GM04503 (cell line): Measurements from ENCODE around the gene RAB40B.

Experiments
- DNase-seq: peaks from one replicate; pipeline ENCODE4 v3.0.0-alpha.2; 2012; ENCODE audit warnings: low read depth

RAB40B gene

GRCh38 chr17:82692268-82692667 lies 6.2 kb downstream of the RAB40B start:
- no peak for DNase-seq

DNA sequence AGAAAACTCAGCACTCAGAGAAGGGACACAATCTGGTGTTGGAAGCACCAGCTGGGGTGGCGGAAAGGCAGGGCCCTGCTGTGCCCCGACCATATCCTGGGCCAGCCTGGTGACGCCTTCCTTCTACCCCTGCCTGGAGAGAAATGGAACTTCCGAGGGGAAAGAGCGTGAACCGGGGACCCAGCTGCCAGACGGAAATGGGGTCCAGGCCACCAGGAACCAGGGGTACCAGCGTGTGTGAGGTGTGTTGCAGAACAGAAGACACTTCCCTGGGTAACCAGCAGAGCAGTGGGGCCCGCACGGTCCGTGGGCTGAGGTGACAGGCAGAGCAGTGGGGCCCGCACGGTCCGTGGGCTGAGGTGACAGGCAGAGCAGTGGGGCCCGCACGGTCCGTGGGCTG lies 6.8 kb downstream of the RAB40B start:
- no peak for DNase-seq

GRCh38 chr17:82690786-82691489 lies 7.6 kb downstream of the RAB40B start:
- no peak for DNase-seq

DNA sequence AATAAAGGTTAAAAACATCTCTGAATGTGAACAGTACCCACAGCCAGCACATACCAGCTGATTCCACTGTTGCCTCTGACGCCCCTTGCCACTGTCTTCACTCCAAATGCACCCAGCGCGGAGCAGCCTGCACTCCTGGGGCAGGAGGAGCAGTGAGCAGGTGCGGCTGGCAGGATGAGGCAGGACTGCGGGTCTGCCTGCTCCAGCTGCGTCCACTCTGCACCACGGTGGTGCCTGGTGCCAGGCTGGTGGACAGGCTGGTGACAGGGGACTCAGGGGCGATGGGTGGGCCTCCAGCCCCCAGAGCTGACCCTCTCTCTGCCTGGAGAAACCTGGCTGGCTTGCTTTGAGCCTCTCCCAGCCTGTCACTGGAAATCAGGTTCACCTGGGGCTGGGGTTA lies 9.4 kb downstream of the RAB40B start:
- no peak for DNase-seq

DNA sequence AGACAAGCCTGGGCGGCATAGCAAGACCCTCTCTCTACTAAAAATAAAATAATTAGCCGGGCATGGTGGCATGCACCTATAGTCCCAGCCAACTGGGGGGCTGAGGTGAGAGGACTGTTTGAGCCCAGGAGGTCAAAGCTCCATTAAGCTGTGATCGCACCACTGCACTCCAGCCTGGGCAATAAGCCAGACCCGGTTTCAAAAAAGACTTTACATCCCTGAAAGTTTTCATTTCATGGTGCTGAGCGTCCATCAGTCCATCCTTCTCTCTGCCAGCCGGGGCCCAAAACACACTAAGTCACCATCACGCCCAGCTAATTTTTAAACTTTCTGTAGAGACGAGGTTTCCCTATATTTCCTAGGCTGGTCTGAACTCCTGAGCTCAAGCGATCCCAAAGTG lies 10.6 kb downstream of the RAB40B start:
- DNase-seq = no peak

DNA sequence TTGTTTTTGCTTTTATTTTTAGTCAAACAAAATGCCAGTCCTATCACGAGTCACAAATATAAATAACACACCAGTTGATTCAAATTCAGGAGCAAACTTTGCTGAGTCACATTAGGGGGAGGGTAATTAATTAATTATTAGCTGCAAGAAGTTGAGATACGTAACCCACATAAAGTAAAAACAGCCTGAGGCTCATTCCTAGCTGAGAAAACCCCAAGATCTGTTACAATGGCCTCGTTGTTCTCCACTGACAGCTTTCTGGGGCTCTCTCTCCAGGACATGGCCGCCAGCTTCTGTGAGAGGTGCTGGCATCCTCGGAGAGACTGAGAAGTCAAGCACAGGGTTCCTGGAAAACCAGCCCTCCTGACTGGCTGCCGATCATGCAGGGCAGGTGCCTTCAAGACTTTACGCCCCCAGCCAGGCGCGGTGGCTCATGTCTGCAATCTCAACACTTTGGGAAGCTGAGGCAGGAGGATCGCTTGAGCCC lies 11.1 kb downstream of the RAB40B start:
- DNase-seq = no peak

DNA sequence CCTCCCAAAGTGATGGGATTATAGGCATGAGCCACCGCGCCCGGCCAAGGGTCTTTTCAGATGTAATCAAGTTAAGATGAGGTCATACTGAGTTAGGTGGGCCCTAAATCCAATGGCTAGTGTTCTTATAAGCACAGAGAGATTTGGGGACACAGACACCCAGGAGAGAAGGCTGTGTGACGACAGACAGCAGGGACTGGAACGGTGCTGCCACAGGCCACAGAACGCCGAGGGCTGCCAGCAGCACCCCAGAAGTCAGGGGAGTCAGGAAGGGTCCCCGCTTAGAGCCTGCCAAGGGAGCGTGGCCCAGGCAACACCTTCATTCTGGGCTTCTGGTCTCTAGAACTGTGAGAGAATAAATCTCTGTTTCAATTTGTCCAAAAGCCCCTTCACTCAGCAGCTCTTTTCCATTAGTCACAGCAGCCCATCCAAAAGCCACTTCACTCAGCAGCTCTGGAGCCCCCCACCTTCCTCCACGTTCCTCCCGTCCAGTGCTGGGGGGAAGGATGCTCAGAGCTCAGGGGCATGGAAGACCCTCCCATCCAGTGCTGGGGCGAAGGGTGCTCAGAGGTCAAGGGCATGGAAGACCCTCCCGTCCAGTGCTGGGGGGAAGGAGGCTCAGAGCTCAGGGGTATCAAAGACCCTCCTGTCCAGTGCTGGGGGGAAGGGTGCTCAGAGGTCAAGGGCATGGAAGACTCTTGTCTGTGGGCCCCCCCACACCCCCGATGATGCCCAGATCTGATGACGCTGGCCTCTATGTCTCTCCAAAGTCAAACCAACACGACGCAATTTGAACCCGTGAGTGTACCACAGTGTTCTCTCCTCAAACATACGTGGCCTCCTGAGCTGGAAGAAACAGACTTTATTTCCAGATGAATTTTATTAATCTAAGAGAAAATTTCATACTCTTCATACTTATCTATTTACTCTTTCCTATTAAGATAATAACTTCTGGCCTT lies 11.9 kb downstream of the RAB40B start:
- no peak for DNase-seq

- DNase-seq = no peak
These were observed 13.2 kb downstream of the RAB40B start for GRCh38 chr17:82685291-82685690.

GRCh38 chr17:82684228-82684841 lies 14.2 kb downstream of the RAB40B start:
- no peak for DNase-seq

DNA sequence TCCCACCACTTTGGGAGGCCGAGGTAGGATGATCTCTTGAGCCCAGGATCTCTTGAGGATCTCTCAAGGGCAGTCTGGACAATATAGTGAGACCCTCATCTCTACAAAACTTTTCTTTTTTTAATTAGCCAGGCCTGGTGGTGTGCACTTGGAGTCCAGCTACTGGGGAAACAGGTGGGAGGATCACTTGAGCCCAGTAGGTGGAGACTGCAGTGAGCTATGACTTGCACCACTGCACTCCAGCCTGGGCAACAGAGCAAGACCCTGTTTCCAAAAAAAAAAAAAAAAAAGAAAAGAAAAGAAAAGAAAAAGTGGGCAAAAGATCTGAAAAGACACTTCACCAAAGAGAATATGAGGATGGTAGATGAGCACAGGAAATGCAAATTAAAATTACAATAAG lies 15.0 kb downstream of the RAB40B start:
- no peak for DNase-seq

DNA sequence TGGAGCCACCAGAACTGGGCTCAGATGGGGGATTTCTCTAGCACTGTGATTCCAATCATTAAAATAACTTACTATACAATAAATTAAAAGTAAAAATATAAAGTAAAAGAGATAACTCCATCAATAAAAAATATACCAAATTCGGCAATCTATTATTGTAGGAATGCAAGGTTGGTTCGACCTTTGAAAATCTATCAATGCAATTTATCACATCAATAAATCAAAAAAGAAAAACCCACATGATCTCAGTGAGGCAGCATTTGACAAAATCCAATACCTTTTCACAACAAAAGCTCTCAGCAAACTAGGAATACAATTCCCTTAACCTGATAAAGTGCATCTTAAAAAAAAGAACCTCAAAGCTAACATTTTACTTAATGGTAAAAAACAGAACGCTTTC lies 17.0 kb downstream of the RAB40B start:
- DNase-seq = no peak

GRCh38 chr17:82679586-82680465 lies 18.7 kb downstream of the RAB40B start:
- DNase-seq = no peak

DNA sequence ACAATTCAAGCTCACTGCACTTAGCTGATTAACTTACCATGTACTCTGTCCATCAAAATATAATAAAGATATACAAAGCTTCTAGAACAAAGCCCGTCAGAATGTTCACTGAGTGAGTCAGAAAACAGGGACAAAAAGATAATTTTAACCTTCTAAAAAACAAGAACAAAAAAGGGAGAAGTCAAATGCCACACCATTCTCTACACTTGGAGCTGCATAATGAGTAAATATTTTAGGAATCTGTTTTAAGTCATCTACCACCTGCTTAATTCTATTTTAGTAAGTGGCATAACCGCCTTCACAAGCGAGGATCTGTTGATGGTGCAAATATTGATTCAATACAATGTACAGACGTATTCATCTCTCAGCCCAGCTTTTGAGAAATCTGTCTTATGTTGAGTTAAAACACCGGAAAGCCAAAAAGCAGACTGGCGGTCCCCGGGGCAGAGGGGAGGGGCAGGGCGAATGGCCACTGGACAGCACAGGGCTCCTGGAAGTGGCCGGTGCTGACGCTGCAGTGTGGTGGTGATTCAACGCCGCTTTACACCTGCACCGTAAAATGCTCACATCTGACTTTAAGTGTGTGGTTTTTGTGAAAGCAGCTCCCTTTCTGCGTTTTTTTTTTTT lies 20.1 kb downstream of the RAB40B start:
- no peak for DNase-seq

DNA sequence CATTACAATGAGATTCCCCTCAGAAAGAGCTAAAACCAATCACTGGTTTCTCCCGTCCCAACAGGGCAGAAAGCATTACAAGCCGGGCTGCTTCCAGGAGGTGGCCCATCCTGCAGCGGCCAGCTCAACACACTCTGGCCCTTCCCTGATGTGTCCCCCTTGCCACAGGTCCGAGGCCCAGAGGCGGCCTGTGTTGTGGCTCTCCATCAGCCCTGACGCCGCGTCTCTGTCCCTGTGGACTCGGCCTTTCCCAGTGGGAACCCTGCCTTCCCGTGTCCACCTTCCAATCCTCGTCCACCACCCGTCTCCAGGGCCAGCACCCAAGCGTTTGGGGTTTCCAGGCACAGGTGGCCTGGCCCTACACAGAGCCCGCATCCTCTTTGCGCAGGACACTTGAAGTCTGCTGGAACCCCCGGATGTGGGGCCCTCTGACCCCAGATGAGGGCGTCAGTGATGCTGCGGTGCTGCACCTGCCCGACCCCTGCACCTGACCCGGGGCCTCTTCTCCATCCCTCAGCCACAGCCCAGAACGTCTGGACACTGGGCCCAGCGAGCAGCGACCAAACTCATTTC lies 21.1 kb downstream of the RAB40B start:
- no peak for DNase-seq

DNA sequence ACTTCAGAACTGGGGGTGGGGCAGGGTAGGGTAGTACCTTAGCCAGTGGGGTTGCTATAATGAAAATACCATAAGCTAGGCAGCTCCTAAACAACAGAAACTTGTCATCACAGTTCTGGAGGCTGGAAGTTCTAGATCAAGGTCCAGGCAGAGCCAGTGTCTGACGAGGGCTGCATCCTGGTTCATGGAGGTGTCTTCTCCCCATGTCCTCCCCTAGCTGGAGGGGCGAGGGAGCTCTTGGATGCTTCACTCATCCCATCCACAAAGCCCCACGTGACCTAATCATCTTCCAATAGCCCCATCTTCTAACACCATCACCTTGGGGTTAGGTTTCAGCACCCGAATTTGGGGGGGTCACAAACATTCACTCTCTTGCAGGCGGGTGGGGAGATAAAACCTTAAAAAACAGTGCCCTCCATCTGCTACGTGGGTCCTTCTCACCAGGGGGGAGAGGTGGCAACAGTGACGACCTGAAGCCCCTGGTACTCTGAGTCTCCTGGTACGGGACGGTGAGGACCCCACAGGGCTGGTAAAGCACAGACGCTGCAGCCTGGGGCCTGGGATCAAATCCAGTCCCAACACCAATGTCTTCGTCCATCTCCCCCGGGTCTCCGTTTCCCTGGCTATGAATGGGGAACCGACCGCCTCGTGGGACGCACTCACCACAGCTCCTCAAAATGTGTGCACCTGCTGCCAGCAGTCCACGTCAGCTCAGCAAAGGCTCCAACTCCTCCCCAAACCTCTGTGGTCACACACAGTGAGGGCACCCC lies 22.8 kb downstream of the RAB40B start:
- DNase-seq = no peak

DNA sequence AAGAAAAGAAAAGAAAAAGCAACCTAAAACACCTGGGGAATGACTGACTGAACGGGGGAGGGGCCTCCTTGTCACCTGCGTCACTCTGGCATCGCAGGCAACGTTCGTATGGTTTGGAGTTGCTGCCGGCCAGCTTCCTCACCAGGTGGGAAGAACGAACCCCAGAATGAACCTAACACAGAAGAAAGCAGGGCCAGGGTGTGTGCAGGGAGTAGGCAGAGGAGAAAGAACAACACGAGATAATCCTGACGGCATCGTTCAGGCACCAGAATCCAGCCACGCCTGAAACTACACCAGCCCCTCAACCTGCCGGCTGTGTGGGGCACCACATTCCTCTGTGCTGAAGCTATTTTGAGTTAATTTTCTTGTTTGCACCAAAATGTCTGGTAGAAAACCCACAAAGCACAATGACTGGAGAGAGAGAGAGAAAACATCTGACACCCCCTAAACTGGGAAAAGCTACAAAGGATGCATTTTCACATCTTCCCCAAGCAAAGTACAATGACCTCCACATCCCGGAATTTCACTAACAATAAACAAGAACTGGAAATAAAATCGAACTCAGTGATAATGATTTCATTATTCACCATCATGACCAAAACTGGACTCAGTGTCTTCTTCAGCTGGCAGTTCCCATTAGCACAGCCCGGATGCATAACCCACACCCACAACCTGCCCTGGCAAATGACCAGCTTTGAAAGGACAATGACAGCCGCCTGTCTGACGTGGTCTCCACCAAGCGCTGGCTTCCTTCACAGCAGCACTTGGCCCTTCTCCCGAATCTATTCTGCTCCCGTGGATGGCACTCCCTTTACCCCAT lies 23.6 kb downstream of the RAB40B start:
- DNase-seq = no peak

- DNase-seq = no peak
These were observed 27.6 kb downstream of the RAB40B start for GRCh38 chr17:82670661-82671450.

- no peak for DNase-seq
These were observed 29.8 kb downstream of the RAB40B start for GRCh38 chr17:82668631-82669099.
